ENCODE results near the gene MT1HL1. TPM values are rescaled to one million over a fixed set of nuclear protein-coding genes. Genes with fewer than 3 reads are reported as not detected.
A peak's percentile ranks its signal among the peaks of the same experiment; 100 is the strongest.

The MT1HL1 gene
- total RNA-seq, 1 experiment from 2014 or later = not detected

GRCh38 chr1:237042892-237043576 lies 38.8 kb upstream of the MT1HL1 start:
- Histone ChIP-seq H3K27ac (ENCODE audit: low read depth, low read length, poor library complexity, severe bottlenecking) (no peak overlapping the region), H3K9me3 (ENCODE audit: low read depth, low read length, poor library complexity, severe bottlenecking) (no peaks in the 10 kb centered on the region), H3K4me3 (ENCODE audit: low read depth, low read length, poor library complexity, severe bottlenecking) (peak overlapping the region; percentile 51), H3K27me3 (replicated peaks; ENCODE audit: insufficient read depth, low read depth, low read length, poor library complexity) (peaks cover 4% of the 10 kb centered on the region), H3K4me1 (ENCODE audit: insufficient read depth, low read length, poor library complexity, severe bottlenecking) (no peaks in the 10 kb centered on the region), H3K36me3 (ENCODE audit: insufficient read depth, low read length, poor library complexity, severe bottlenecking) (no peaks in the 10 kb centered on the region)
- intact Hi-C loops (cut with micrococcal nuclease; ENCODE audit: unreplicated experiment) = loop anchor here (10.0 kb wide), 2 partner anchors 342 to 512 kb away; no protein-coding TSS in a partner anchor
- POLR2A ChIA-PET (ENCODE audit: low non-redundant PET) = no interaction called here
- TF ChIP-seq EZH2 (IDR thresholded peaks at IDR 0.05; ENCODE audit: borderline replicate concordance, low read depth, low read length, poor library complexity, severe bottlenecking) (no peak), CTCF (conservative IDR thresholded peaks at IDR 0.05; ENCODE audit: low read depth, low read length) (no peak)
- no TSS peak for BruUV-seq (replicated peaks)
- no peak for DNase-seq (ENCODE audit: low spot score)
- CTCF ChIA-PET = no interaction called here

- TF ChIP-seq CTCF (conservative IDR thresholded peaks at IDR 0.05; ENCODE audit: low read depth, low read length) (no peak), EZH2 (IDR thresholded peaks at IDR 0.05; ENCODE audit: borderline replicate concordance, low read depth, low read length, poor library complexity, severe bottlenecking) (no peak)
- peak overlapping the region; percentile 51 for H3K4me3 ChIP-seq (ENCODE audit: low read depth, low read length, poor library complexity, severe bottlenecking)
- no peaks in the 10 kb centered on the region for H3K4me1 ChIP-seq (ENCODE audit: insufficient read depth, low read length, poor library complexity, severe bottlenecking)
- ChIA-PET POLR2A (ENCODE audit: low non-redundant PET) (no interaction called here), CTCF (interaction anchor here (1.1 kb wide), 1 partner anchor 11 kb away, joined by 3 read pairs; no protein-coding TSS in a partner anchor)
- intact Hi-C loops (cut with micrococcal nuclease; ENCODE audit: unreplicated experiment) = loop anchor here (10.0 kb wide), 2 partner anchors 342 to 512 kb away; no protein-coding TSS in a partner anchor
- H3K27me3 ChIP-seq (replicated peaks; ENCODE audit: insufficient read depth, low read depth, low read length, poor library complexity) = peaks cover 4% of the 10 kb centered on the region
- H3K36me3 ChIP-seq (ENCODE audit: insufficient read depth, low read length, poor library complexity, severe bottlenecking) = no peaks in the 10 kb centered on the region
- DNase-seq (ENCODE audit: low spot score) = no peak
- H3K9me3 ChIP-seq (ENCODE audit: low read depth, low read length, poor library complexity, severe bottlenecking) = no peaks in the 10 kb centered on the region
- BruUV-seq (replicated peaks) = no TSS peak
- H3K27ac ChIP-seq (ENCODE audit: low read depth, low read length, poor library complexity, severe bottlenecking) = no peak overlapping the region
These were observed 38.3 kb upstream of the MT1HL1 start for GRCh38 chr1:237042526-237042891.

- H3K4me3 ChIP-seq (ENCODE audit: low read depth, low read length, poor library complexity, severe bottlenecking) = peak within 1 kb of the TSS; percentile 51
- TF ChIP-seq CTCF (conservative IDR thresholded peaks at IDR 0.05; ENCODE audit: low read depth, low read length) (peak; percentile 51), EZH2 (IDR thresholded peaks at IDR 0.05; ENCODE audit: borderline replicate concordance, low read depth, low read length, poor library complexity, severe bottlenecking) (no peak)
- H3K27ac ChIP-seq (ENCODE audit: low read depth, low read length, poor library complexity, severe bottlenecking) = no peak within 1 kb of the TSS
- H3K36me3 ChIP-seq (ENCODE audit: insufficient read depth, low read length, poor library complexity, severe bottlenecking) = no peaks in the 10 kb centered on the region
- POLR2A ChIA-PET (ENCODE audit: low non-redundant PET) = no interaction called here
- CTCF ChIA-PET = interaction anchor here (0.6 to 1.1 kb wide), 2 partner anchors 12 to 345 kb away, joined by 3 read pairs; no protein-coding TSS in a partner anchor
- H3K4me1 ChIP-seq (ENCODE audit: insufficient read depth, low read length, poor library complexity, severe bottlenecking) = no peaks in the 10 kb centered on the region
- no peaks in the 10 kb centered on the region for H3K9me3 ChIP-seq (ENCODE audit: low read depth, low read length, poor library complexity, severe bottlenecking)
- intact Hi-C loops (cut with micrococcal nuclease; ENCODE audit: unreplicated experiment) = loop anchor here (10.0 kb wide), 2 partner anchors 343 to 513 kb away; no protein-coding TSS in a partner anchor
- H3K27me3 ChIP-seq (replicated peaks; ENCODE audit: insufficient read depth, low read depth, low read length, poor library complexity) = peaks cover 4% of the 10 kb centered on the region
- BruUV-seq (replicated peaks) = no TSS peak
- DNase-seq (ENCODE audit: low spot score) = peak; percentile 64
These were observed 37.7 kb upstream of the MT1HL1 start, which contains the start of gene RYR2 for GRCh38 chr1:237041795-237042525. Gene RYR2, plus strand, starts transcription at chr1:237042184. Its CDS starts 338 bp downstream, at chr1:237042522.
